Cerebellar nuclear complex (tissue), 1 donor: ENCODE results near the gene GID8.
"Not testable (repeated sequence)": the region's sequence is repeated elsewhere in the genome, so short reads cannot be mapped to it uniquely, and the experiment has no call there.

Experiments used
- DNase-seq, 2 experiments: peaks; one replicate each; lab custom pipeline; 2025; lab: John Stamatoyannopoulos, UW

The GID8 gene

GRCh38 chr20:62958388-62959100, 20.6 kb downstream of the GID8 start:
- DNase-seq, result no peak

DNA sequence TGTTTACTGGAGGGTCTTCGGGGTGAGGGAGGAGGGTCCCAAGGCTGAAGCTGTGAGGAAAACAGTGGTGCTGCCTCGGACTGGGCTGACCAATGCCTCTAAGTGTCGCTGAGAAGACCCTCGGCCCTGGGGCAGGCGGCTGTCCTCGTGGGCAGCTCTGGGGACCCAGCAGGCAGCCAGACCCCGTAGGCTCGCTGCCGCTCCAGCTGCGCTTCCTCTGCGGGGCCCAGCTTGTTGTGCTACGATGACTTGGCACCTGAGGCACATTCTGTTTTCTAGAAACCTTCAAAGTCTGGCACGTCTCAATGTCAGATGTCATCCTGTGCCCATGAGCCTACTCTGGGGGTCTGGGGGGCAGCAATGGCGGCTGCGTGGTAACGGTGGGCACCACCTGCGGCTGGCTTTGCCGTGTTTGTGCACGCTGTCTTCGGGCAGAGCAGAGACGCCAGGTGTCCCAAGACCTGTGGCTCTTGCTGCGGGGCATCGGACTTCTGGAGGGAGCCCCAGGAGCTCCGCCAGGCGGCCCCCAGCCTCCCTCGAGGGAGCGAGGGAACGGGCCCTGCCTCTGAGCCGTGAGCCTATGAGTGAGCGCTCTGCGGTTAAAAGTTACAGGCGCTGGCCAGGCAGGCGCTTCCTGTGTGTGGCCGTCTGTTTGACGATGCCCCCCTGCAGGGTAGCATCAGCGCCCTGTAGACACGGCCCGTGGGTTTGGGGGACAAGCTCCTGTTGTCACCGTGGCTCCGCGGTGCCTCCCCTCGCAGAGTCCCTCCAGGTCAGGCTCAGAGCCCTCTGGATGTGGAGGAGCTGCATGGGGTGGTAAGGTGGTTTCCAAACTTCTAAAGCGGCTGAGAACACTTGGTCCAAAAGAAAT, 21.4 kb downstream of the GID8 start:
- DNase-seq, result no peak

GRCh38 chr20:62959998-62960436, 22.1 kb downstream of the GID8 start:
- DNase-seq, result no peak

- DNase-seq, result not testable (repeated sequence)
Observed at GRCh38 chr20:62960446-62961309, 22.7 kb downstream of the GID8 start.

GRCh38 chr20:62961310-62961783, 23.4 kb downstream of the GID8 start:
- DNase-seq, result no peak

DNA sequence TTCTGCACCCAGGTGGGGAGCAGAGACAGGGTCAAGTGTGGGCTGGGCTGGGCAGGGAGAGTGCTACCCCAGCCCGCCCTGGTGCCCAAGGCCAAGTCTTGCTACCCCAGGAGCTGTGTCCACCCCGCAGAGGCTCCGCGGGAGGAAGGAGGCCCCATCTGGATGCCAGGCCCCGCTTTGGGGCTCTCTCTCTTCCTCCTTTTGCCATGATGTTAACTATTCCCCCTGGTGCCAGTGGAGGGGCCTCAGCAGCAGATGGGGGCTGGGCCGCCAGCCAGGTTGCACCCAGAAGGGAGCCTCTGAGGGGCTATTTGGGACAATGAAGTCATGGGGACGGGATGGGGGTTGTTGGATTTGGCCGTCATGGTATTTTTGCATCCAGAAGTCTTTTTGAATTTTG, 23.9 kb downstream of the GID8 start:
- no peak for DNase-seq

DNA sequence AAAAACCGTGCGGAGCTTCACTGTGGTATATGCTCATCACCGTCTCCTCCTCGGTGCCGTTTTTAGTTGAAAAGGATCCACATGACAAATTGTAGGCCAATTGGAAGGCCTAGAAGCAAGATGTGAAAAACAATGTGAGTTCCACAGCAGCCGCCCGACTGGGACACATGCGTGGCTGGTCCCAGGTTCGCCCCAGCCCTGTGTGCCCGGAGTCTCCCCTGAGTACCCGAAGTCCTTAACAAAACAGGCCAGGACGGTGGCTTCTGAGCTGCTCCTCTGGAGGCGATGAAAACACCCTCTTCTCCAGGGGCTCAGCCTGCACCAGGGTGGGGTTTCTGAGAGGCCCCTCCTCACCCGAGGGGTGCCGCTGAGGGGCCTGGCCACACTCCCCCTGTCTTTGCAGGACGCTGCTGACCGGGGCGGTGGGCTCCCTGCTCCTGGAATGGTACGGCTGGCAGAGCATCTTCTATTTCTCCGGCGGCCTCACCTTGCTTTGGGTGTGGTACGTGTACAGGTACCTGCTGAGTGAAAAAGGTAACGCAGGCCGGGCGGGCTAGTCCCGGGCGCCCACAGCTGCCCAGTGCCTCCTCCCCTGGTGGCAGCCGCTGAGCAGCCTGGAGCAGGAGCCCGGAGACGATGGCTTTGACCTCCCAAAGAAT, 24.4 kb downstream of the GID8 start:
- DNase-seq, result no peak

DNA sequence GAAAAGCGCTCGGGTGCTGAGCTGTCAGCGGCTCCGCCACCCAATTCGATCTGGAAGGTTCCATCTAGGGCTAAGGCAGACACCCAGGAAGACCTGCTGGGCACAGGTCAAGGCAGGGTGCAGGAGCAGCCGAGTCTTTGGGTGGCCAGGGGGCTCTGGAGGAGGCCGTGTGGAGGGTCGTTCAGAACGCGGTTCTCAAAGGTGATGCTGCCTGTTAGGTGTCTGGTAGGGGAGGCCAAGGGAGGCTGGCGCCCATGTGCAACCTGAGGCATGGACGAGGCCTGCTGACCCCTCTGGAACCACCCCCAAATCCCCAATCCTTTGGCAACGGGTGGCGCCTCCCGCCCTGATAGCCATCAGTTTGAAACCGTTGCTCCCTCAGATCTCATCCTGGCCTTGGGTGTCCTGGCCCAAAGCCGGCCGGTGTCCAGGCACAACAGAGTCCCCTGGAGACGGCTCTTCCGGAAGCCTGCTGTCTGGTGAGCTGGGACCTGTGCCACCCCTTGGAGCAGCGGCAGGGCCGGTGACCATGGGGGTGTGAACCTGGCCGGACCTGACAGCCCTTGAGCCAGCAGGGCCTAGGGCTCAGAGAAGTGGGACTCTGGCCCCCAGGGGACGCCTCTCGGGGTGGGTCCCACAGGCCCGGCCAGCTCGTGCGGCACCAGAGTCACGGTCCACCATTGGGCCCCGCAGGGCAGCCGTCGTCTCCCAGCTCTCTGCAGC, 25.1 kb downstream of the GID8 start:
- no peak for DNase-seq

DNA sequence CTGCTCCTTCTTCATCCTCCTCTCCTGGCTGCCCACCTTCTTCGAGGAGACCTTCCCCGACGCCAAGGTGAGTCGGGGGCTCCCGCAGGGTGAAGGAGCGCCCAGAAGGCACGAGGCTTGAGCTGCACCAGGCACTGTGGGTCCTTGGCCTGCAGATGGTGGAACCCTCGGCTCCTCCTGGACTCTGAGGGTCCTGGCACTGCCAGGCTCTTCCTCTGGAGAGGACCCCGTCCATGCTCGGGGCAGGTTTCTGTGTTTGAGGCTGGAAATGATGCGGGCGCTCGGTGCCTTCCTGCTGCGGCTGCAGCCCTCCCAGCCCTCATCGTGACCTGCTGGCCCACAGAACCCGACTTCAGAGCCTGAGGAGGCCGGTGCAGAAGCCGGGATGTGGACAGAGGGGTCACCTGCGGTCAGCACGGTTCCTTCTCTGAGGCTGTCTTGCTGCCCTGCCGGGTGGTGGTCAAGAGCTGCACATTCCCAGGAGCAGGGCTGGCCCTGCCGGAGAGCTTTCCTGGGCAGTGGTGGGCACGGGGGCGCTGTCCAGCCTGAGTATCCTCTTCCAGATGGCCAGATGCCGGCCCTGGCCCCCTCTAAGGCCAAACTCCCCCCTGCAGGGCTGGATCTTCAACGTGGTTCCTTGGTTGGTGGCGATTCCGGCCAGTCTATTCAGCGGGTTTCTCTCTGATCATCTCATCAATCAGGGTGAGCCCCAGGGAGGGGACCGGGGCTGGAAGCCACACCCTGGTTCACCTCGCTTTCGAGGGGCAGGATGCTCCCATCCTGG, 25.9 kb downstream of the GID8 start:
- DNase-seq, result no peak

- no peak for DNase-seq
Observed at GRCh38 chr20:62964700-62965099, 26.8 kb downstream of the GID8 start.

DNA sequence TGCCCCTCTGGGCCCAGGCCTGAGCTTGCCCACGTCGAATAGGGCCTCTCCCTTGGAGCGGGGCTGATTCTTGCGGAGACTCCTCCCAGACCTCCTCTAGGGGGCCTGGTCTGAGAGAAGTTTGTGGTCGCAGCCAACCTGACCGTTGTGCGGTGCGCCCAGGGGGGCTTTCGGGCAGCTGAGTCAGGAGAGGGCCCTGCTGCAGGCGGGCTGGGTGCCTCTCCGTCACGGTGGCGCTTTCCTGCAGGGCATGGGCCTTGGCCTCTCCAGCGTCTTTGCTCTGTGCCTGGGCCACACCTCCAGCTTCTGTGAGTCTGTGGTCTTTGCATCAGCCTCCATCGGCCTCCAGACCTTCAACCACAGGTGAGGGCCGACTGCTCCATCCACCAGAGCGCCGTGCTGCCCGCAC, 27.4 kb downstream of the GID8 start:
- DNase-seq, result no peak

DNA sequence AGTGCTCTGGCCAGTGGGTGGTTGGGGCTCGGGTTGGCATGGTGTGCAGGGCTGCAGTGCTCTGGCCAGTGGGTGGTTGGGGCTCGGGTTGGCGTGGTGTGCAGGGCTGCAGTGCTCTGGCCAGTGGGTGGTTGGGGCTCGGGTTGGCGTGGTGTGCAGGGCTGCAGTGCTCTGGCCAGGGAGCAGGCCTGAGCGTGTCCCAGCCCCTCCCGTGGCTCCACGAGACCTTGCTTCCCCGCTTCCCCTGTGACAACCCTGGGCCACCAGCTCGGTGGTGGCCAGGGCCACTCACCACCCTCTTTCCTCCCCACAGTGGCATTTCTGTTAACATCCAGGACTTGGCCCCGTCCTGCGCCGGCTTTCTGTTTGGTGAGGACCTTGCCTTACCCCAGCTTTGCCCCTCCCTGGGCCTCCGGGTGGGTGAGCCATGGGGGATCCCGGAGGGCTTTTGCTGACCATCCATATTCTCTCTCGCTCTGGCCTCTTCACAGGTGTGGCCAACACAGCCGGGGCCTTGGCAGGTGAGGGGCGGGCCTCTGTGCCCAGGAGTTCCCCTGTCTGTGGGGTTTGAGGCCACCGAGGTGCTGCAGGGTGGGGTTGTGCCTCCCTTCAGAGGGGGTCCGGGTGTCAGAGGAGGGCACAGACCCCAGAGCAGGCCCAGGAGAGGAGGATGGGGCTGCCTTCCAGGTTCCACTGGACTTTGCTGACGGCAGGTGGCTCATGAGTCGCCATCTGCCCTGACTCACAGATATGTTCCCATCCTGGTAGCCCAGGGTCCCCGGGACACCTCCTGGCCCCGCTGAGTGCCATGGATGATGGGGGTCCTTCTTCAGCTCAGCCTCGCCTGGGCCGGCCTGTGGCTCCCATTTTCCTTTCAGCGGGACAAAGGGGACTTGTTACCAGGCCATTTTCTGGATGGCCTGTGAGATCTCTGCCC, 28.5 kb downstream of the GID8 start:
- DNase-seq, result no peak

DNA sequence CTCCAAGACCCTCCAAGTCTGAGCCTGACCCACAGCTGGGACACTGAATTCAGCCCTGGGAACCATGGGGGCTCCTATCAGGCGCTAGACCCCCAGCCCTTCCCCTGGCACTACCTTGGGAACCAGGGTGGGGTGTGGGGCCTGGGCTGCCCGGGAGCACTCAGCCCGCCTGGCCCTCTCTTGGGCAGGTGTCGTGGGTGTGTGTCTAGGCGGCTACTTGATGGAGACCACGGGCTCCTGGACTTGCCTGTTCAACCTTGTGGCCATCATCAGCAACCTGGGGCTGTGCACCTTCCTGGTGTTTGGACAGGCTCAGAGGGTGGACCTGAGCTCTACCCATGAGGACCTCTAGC, 29.2 kb downstream of the GID8 start:
- no peak for DNase-seq

- no peak for DNase-seq
Observed at GRCh38 chr20:62967628-62968351, 29.8 kb downstream of the GID8 start.

- DNase-seq, result no peak
Observed at GRCh38 chr20:62968378-62969178, 30.6 kb downstream of the GID8 start.

- DNase-seq, result no peak
Observed at GRCh38 chr20:62969179-62969760, 31.3 kb downstream of the GID8 start.

- DNase-seq, result no peak
Observed at GRCh38 chr20:62969939-62970306, 32.0 kb downstream of the GID8 start.
